Pancreas (tissue), 10 donors: Measurements from ENCODE around the gene MYO1C. TPM values are rescaled to one million over a fixed set of nuclear protein-coding genes. Genes with fewer than 3 reads are reported as not detected.

Experiments
- ATAC-seq, 4 donors: fragments of 200-7000 bp; cut with Tn5 transposase; one replicate each; pipeline versions ENCODE4 v1.8.0 to v1.9.1; 2020; ENCODE audit warnings: mild to moderate bottlenecking in 4 of 4, moderate library complexity in 4 of 4
- DNase-seq, 6 donors: peaks; one replicate each; pipeline ENCODE4 v3.0.0-alpha.2; 2020
- FAIRE-seq: peaks from 2 replicates; lab custom pipeline; 2012; peaks lifted over from hg19 to GRCh38; lab: Jason Lieb, UNC
- H3K27ac ChIP-seq, 4 donors: fragments of 200-600 bp; sonication (generic); 1 replicate in 3 of 4; 2 replicates in 1 of 4; pipeline versions ENCODE4 v1.5.0 to v1.8.0; 2020
- H3K27me3 ChIP-seq, 4 donors: fragments of 200-600 bp; one replicate each; pipeline ENCODE4 v1.8.0; 2021
- H3K36me3 ChIP-seq, 3 donors: fragments of 200-600 bp; sonication (generic) in 1 of 3; one replicate each; pipeline versions ENCODE4 v1.5.0 to v1.8.0; 2020 to 2021
- H3K4me1 ChIP-seq, 3 donors: fragments of 200-600 bp; one replicate each; pipeline ENCODE4 v1.8.0; 2021
- H3K4me3 ChIP-seq, 4 donors: fragments of 200-600 bp; sonication (generic) in 2 of 4; one replicate each; pipeline versions ENCODE4 v1.5.0 to v1.8.0; 2020 to 2021
- H3K9me3 ChIP-seq, 4 donors: fragments of 200-600 bp; one replicate each; pipeline ENCODE4 v1.8.0; 2021
- CTCF ChIP-seq, 4 donors: fragments of 200-600 bp; sonication (generic) in 3 of 4; IDR thresholded peaks; one replicate each; pipeline versions ENCODE4 v1.5.0 to v1.8.0; 2021; ENCODE audit warnings: antibody characterized with exemption in 4 of 4
- WGBS, 2 donors: extraction: QIAGEN DNeasy Blood & Tissue Kit; methylation state at CpG; one replicate each; pipeline ENCODE4 v1.1.7; 2013; 5-methylcytosine and 5-hydroxymethylcytosine counted together
- intact Hi-C, 3 donors: fragments of 100-400 bp; cut with DNase I; formaldehyde crosslinking; loops; one replicate each; pipeline versions ENCODE4 v1.11.1 to v1.14.2; 2022
- polyA plus RNA-seq, 2 donors: library from polyadenylated mRNA; stranded (reverse); fragments of 200-250 nt; gene quantifications; one replicate each; pipeline ENCODE4 v1.2.3, GENCODE V29; 2013
- total RNA-seq, 6 donors: library from RNA; stranded (reverse); fragmentation: NEBNext Ultra II Directional in 4 of 6; extraction: Animal tissue kit (Norgen Biotek cat#: 25700) in 4 of 6; gene quantifications; one replicate each; pipeline versions ENCODE4 v1.2.1 to v1.2.4, GENCODE V29; 2021 to 2023
- donor health status: healthy with polysubstance abuse.
- donor health status: DM: no; HTN: no; CAD: no; lungs with moderate emphysema.
- donor health status: DM: no; HTN: no; CAD: no.
- donor health status: control.
- donor health status: control.
- donor health status: Bipolar disorder and iron deficiency.
- donor health status: DM: yes; HTN: yes; CAD: no.
- donor health status: DM: no; HTN: no; CAD: no.
- donor health status: DM: no; HTN: no; CAD: no.
- donor health status: DM: yes; HTN: yes; CAD: no.

The MYO1C gene
- total and polyA plus RNA-seq, 8 donors = 57.2 to 138 (median 99.3) TPM

GRCh38 chr17:1442187-1442586, 50.3 kb downstream of the MYO1C start:
- H3K36me3 ChIP-seq = no peaks in the 10 kb centered on the region
- DNase-seq (no peak), FAIRE-seq (no peak), ATAC-seq (no peak)
- no peak overlapping the region for H3K4me3 ChIP-seq
- H3K9me3 ChIP-seq = no peaks in the 10 kb centered on the region
- H3K4me1 ChIP-seq = peaks cover 0 to 2% (median 0%) of the 10 kb centered on the region in 3 donors
- H3K27me3 ChIP-seq = no peaks in the 10 kb centered on the region
- WGBS, 2 donors = 97% methylated on average over 4 of the region's 4 CpGs
- no peak for TF ChIP-seq CTCF (IDR thresholded peaks at IDR 0.05)
- intact Hi-C loops = no loop called here
- H3K27ac ChIP-seq = no peak overlapping the region

- H3K27me3 ChIP-seq = no peaks in the 10 kb centered on the region
- no peak for FAIRE-seq
- intact Hi-C loops = no loop called here
Measured at GRCh38 chr17:1440921-1441320, 51.6 kb downstream of the MYO1C start.

GRCh38 chr17:1438593-1439083, 53.8 kb downstream of the MYO1C start:
- H3K27me3 ChIP-seq = no peaks in the 10 kb centered on the region
- FAIRE-seq (no peak), DNase-seq (no peak), ATAC-seq (peak in 2 of 4 donors; percentile 55)
- intact Hi-C loops = no loop called here
- H3K4me3 ChIP-seq = no peak overlapping the region
- H3K9me3 ChIP-seq = no peaks in the 10 kb centered on the region
- H3K4me1 ChIP-seq = peaks cover 0 to 2% (median 0%) of the 10 kb centered on the region in 3 donors
- peaks cover 0 to 11% (median 0%) of the 10 kb centered on the region in 3 donors for H3K36me3 ChIP-seq
- H3K27ac ChIP-seq = no peak overlapping the region
- TF ChIP-seq CTCF (IDR thresholded peaks at IDR 0.05) = no peak
- WGBS, 2 donors = 56 to 65% methylated on average over 11 of the region's 11 CpGs

More at GRCh38 chr17:1440921-1441320, 51.6 kb downstream of the MYO1C start:
- ATAC-seq (no peak), DNase-seq (no peak)
- Histone ChIP-seq H3K9me3 (no peaks in the 10 kb centered on the region), H3K4me1 (peaks cover 0 to 2% (median 0%) of the 10 kb centered on the region in 3 donors), H3K27ac (no peak overlapping the region), H3K36me3 (peaks cover 0 to 11% (median 0%) of the 10 kb centered on the region in 3 donors), H3K4me3 (no peak overlapping the region)
- 94 to 96% methylated on average over 8 of the region's 8 CpGs for WGBS, 2 donors
- no peak for TF ChIP-seq CTCF (IDR thresholded peaks at IDR 0.05)

GRCh38 chr17:1435326-1435725, 57.2 kb downstream of the MYO1C start:
- Histone ChIP-seq H3K4me3 (no peak overlapping the region), H3K27me3 (no peaks in the 10 kb centered on the region), H3K9me3 (no peaks in the 10 kb centered on the region), H3K27ac (no peak overlapping the region), H3K4me1 (peaks cover 0 to 2% (median 0%) of the 10 kb centered on the region in 3 donors), H3K36me3 (peaks cover 0 to 11% (median 0%) of the 10 kb centered on the region in 3 donors)
- intact Hi-C loops = no loop called here
- no peak for ATAC-seq
- DNase-seq = no peak
- TF ChIP-seq CTCF (IDR thresholded peaks at IDR 0.05) = no peak
- WGBS, 2 donors = 80 to 86% methylated on average over 3 of the region's 3 CpGs
- FAIRE-seq = no peak

- no peak for FAIRE-seq
- WGBS, 2 donors = 90 to 91% methylated on average over 3 of the region's 3 CpGs
- H3K27ac ChIP-seq = no peak overlapping the region
Measured at GRCh38 chr17:1434150-1434549, 58.3 kb downstream of the MYO1C start.

More at GRCh38 chr17:1434150-1434549, 58.3 kb downstream of the MYO1C start:
- intact Hi-C loops = no loop called here
- H3K36me3 ChIP-seq = peaks cover 0 to 11% (median 0%) of the 10 kb centered on the region in 3 donors
- no peak overlapping the region for H3K4me3 ChIP-seq
- no peaks in the 10 kb centered on the region for H3K9me3 ChIP-seq
- DNase-seq (no peak), ATAC-seq (peak in 1 of 4 donors; percentile 29)
- H3K27me3 ChIP-seq = no peaks in the 10 kb centered on the region
- peaks cover 0 to 2% (median 0%) of the 10 kb centered on the region in 3 donors for H3K4me1 ChIP-seq
- no peak for TF ChIP-seq CTCF (IDR thresholded peaks at IDR 0.05)
